Measurements from ENCODE around the gene GNA14.
"Not testable (repeated sequence)": the region's sequence is repeated elsewhere in the genome, so short reads cannot be mapped to it uniquely, and the experiment has no call there.

The GNA14 gene

GRCh38 chr9:77640741-77641580, 7.2 kb downstream of the GNA14 start:
- no peak for DNase-seq

DNA sequence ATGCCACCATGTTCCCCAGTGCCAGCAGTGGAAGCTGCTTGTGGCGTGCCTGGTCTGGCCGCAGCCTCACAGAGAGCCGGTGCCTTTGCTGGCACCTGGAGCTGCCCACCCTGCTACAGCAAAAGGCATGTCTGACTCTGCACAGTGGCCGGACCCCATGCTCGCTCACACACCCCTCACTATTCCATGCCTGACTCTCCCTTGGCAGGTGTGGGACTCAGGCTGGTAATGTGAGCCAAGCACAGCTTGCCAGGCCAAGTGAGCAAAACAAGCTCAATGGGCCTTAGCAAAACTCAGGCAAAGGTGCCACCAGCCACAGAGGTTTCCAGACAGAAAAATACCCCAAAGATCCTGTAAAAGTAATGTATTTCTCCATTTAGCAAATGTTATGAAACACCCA, 15.5 kb downstream of the GNA14 start:
- no peak for DNase-seq

DNA sequence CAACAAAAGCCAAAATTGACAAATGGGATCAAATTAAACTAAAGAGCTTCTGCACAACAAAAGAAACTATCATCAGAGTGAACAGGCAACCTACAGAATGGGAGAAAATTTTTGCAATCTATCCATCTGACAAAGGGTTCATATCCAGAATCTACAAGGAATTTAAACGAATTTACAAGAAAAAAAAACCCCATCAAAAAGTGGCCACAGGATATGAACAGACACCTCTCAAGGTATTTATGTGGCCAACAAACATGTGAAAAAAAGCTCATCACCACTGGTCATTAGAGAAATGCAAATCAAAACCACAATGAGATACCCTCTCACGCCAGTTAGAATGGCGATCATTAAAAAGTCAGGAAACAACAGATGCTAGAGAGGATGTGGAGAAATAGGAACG, 19.3 kb downstream of the GNA14 start:
- DNase-seq: not testable (repeated sequence)

GRCh38 chr9:77616191-77616590, 31.9 kb downstream of the GNA14 start:
- no peak for DNase-seq

DNA sequence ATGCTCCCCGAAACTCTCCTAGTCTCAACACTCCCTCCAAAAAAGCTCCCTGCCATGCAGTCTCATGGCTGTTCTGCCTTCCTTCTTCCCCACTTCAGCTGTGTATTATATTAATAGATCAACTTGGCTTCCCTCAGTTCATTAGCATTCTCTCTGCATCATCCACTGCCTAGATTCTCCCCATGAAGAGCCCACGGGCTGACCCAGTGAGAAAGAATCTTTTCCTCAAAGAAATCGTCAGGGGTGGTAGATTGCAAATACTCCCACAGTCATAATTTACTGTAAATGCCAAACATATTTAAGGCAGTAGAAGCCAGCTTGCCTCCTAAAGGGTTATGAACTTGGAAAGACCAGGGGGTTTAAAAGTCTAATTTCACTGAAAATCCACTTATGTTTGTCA, 33.5 kb downstream of the GNA14 start:
- no peak for DNase-seq

DNA sequence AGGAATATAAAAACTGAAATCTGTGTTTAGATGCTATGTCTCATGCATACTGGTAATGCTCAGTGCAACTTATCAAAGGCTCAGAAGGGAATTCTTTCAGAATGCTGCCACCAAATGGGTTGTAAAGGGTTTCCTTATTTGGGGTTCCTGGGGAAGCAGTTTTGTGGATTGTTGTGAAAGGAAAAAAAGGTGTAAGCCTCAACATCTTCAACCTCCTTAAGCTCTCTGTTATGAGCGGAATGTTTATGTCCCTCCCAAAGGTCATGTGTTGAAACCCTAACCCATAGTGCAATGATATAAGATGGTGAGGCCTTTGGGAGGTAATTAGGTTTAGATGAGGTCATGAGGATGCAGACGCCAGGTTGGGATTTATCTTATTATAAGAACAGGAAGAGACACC, 41.6 kb downstream of the GNA14 start:
- DNase-seq: no peak

GRCh38 chr9:77605449-77606220, 42.5 kb downstream of the GNA14 start:
- DNase-seq: no peak

DNA sequence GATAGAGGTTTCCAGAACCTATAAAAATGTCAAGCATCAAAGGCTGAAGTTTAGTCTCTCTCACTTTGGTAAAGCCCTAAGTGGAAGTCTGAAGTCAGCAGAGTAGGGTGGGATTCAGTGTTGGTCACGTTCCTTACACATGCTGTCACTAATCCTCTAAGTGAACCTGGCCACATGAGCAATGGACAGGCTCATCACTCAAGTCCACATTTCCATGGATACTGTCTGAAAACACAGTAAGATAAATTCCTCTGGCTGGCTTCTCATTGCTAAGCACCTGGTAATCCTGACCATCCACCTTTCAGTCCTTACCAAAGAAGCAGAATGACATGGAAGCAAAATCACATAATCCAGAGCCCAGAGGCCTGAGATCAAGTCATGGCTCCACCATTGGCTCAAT, 43.8 kb downstream of the GNA14 start:
- no peak for DNase-seq

GRCh38 chr9:77602852-77603251, 45.3 kb downstream of the GNA14 start:
- DNase-seq: no peak

DNA sequence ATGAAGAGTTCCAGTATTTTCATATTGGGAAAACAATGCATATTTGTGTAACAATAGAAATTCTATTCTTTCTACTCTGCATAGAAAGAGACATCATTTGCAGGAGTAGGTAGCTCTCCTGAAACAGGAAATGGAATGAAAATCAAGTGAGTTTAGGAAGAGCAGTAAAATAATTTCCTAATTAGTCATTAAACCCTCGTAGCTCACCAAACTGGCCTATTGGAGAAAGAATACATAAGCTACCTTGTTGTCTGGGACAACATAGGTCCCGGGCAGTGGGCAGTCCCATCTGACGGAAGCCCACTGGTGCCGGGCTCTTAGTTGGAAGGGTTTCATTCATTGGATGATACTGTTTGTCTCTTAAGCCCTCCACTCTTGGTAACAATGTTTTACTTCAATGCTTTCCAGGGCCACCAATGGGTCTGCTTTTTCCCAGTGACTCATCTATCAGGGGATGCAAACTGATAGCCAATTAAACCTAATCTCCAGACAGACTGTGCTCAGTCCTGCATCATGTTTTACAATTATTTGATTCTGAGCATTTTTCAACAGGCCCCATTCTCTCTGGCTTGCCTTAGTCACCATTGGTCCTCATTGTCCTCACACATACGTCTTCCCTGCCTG, 46.5 kb downstream of the GNA14 start:
- DNase-seq: no peak

GRCh38 chr9:77600810-77601209, 47.3 kb downstream of the GNA14 start:
- DNase-seq: no peak

DNA sequence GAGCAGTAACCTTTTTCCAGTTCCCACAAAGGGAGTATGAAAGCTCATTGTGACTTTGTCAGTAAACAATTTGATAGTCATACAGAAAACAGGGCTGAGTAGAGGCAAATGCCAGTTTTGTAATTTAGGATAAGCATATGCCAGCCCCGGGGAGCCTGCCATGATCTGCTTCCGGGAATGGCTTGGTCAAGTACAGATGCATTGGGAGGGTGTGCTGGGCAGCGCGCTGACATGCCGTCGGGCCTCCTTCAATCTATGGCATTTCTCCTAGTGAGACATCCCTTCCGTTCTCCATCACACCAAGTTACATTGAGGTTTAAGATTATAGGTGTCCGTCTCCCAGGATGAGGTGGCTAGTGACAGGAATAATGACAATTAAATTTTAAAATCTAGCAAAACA, 48.6 kb downstream of the GNA14 start:
- no peak for DNase-seq

GRCh38 chr9:77598991-77599390, 49.1 kb downstream of the GNA14 start:
- DNase-seq: no peak

DNA sequence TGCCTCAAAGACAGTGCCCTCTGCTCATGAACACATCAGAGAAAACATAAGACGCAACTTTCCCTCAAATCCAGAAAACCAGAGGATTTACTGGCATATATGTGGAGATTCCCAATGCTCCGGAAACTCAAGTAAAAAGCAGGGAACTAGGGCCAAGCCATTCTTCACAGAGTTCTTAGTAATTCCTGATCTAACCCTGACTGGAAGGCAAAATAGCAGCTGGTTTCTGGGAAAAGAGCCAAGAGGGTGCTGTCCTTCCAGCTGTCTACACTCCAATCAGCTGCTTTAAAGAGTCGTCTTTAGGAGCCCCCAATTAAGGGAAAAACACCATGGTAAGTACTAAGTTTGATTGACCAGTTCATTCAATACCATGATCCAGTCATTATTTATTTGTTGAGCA, 49.6 kb downstream of the GNA14 start:
- no peak for DNase-seq

DNA sequence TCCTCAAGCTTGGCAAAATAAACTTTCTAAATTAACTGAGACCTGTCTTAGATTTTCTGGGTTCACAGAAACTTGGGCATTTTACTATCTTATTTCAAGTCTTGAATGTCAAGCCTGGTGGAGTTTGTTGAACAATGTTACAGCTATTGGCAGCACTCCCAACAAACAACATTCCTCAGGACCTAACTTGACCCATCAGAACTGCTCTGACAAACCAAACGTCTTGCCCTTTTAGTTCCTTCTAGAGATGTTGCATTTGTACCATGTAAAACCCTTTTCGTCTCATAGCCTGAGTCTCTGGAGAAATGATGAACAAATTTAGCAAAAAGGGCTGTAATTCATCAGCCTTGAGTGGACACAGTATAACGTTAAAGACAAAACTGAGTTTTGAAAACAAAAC, 51.1 kb downstream of the GNA14 start:
- DNase-seq: no peak

- no peak for DNase-seq
Observed at GRCh38 chr9:77595426-77596095, 52.6 kb downstream of the GNA14 start.

DNA sequence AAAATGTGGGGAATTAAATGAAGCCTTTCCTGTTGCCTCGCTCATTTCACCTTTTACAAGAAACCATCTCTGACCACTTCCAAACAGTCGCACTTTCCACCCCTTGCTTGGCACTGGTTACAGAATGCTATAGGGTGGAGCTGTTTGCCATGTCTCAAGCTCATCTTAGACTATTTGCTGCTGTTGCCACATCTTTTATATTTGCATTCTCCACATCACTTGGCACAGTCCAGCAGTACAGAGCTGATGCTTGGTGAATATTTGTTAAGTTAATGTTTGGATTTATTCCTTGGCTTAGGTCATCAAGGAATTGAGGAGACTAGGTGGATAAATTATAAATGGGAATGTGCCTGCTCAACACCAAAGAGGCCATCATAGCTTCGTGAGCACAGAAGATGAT, 53.2 kb downstream of the GNA14 start:
- no peak for DNase-seq

GRCh38 chr9:77593528-77593927, 54.6 kb downstream of the GNA14 start:
- DNase-seq: no peak

- DNase-seq: no peak
Observed at GRCh38 chr9:77592476-77592875, 55.6 kb downstream of the GNA14 start.

- DNase-seq: no peak
Observed at GRCh38 chr9:77589046-77589795, 58.9 kb downstream of the GNA14 start.

- DNase-seq: no peak
Observed at GRCh38 chr9:77588271-77588937, 59.7 kb downstream of the GNA14 start.

GRCh38 chr9:77587851-77588250, 60.3 kb downstream of the GNA14 start:
- DNase-seq: no peak
